SK-N-SH (cell line): Measurements from ENCODE around the gene TUBB8B. TPM values are rescaled to one million over a fixed set of nuclear protein-coding genes. Genes with fewer than 3 reads are reported as not detected.
"Not testable (repeated sequence)": the region's sequence is repeated elsewhere in the genome, so short reads cannot be mapped to it uniquely, and the experiment has no call there.

Source experiments
- CTCF ChIA-PET: fragments of 300-600, 350-600 bp; formaldehyde crosslinking; extraction: SDS; loops from one replicate; lab custom pipeline; 2021; lab: Yijun Ruan, JAX
- POLR2A ChIA-PET: fragments of 350-600 bp; sonication (Branson Sonifier 250); formaldehyde crosslinking; extraction: SDS; loops from one replicate; lab custom pipeline; 2020; ENCODE audit warnings: antibody characterized with exemption, inconsistent platforms; lab: Yijun Ruan, JAX
- DNase-seq: peaks from one replicate; pipeline ENCODE4 v3.0.0; 2012
- H2AFZ ChIP-seq: fragments of 200-600 bp; sonication (generic); 2 replicates; pipeline ENCODE4 v1.8.1; 2016; ENCODE audit warnings: antibody characterized with exemption, mild to moderate bottlenecking, low read depth
- H3F3A ChIP-seq: fragments of 200-600 bp; sonication (generic); replicated peaks from 2 replicates; pipeline ENCODE3; 2016; ENCODE audit warnings: antibody characterized with exemption, mild to moderate bottlenecking; ENCODE audit not compliant: insufficient read depth
- H3K27ac ChIP-seq, 2 experiments: fragments of 200-500 bp in 1 of 2; fragments of 200-600 bp in 1 of 2; sonication (Bioruptor generic) in 1 of 2; sonication (generic), shearing (Covaris generic) in 1 of 2; 2 replicates each; pipeline versions ENCODE4 v1.5.1 to v1.6.1; 2014 to 2016; ENCODE audit warnings: low read depth in 2 of 2, inconsistent platforms in 1 of 2, low read length in 1 of 2, mild to moderate bottlenecking in 1 of 2, mixed read lengths in 1 of 2
- H3K27me3 ChIP-seq: fragments of 200-600 bp; sonication (generic), shearing (Covaris generic); 2 replicates; pipeline ENCODE4 v1.6.1; 2016; ENCODE audit warnings: mixed run types; ENCODE audit not compliant: insufficient read depth
- H3K36me3 ChIP-seq, 2 experiments: fragments of 200-500 bp in 1 of 2; fragments of 200-600 bp in 1 of 2; sonication (Bioruptor generic) in 1 of 2; sonication (generic) in 1 of 2; replicated peaks in 1 of 2; 2 replicates each; pipeline versions ENCODE3 to v1.5.1; 2014 to 2016; ENCODE audit warnings: low read length in 1 of 2, mild to moderate bottlenecking in 1 of 2; ENCODE audit not compliant: insufficient read depth in 2 of 2, control insufficient read depth in 1 of 2
- H3K4me1 ChIP-seq, 2 experiments: fragments of 200-500 bp in 1 of 2; fragments of 200-600 bp in 1 of 2; sonication (Bioruptor generic) in 1 of 2; sonication (generic), shearing (Covaris generic) in 1 of 2; 2 replicates each; pipeline versions ENCODE4 v1.5.1 to v1.6.1; 2014 to 2016; ENCODE audit warnings: low read depth in 1 of 2, low read length in 1 of 2, mixed run types in 1 of 2; ENCODE audit not compliant: insufficient read depth in 2 of 2, control insufficient read depth in 1 of 2
- H3K4me2 ChIP-seq: fragments of 200-600 bp; sonication (generic), shearing (Covaris generic); 2 replicates; pipeline ENCODE4 v1.6.1; 2017; ENCODE audit warnings: mixed run types
- H3K4me3 ChIP-seq, 2 experiments: fragments of 200-500 bp in 1 of 2; fragments of 200-600 bp in 1 of 2; sonication (Bioruptor generic) in 1 of 2; sonication (generic), shearing (Covaris generic) in 1 of 2; 2 replicates each; pipeline versions ENCODE4 v1.5.1 to v1.8.1; 2014 to 2016; ENCODE audit warnings: low read depth in 2 of 2, inconsistent platforms in 1 of 2, low read length in 1 of 2, mild to moderate bottlenecking in 1 of 2, mixed read lengths in 1 of 2, moderate library complexity in 1 of 2
- H3K79me2 ChIP-seq: fragments of 200-600 bp; sonication (generic); 2 replicates; pipeline ENCODE4 v1.8.1; 2017; ENCODE audit warnings: mild to moderate bottlenecking; ENCODE audit not compliant: insufficient read depth
- H3K9ac ChIP-seq: fragments of 200-600 bp; sonication (generic); 2 replicates; pipeline ENCODE4 v1.6.1; 2017; ENCODE audit warnings: mixed run types
- H3K9me2 ChIP-seq: fragments of 200-600 bp; sonication (generic); 2 replicates; pipeline ENCODE4 v1.6.1; 2017; ENCODE audit warnings: mixed run types
- H3K9me3 ChIP-seq: fragments of 200-600 bp; sonication (generic); 2 replicates; pipeline ENCODE4 v1.6.1; 2017; ENCODE audit warnings: mixed run types, mild to moderate bottlenecking, moderate library complexity
- H4K20me1 ChIP-seq: fragments of 200-600 bp; sonication (generic); 2 replicates; pipeline ENCODE4 v1.6.1; 2017; ENCODE audit warnings: mild to moderate bottlenecking, mixed run types; ENCODE audit not compliant: insufficient read depth
- WGBS: methylation state at CpG from one replicate; pipeline ENCODE4 v1.1.6; 2017; ENCODE audit warnings: low lambda C conversion rate; 5-methylcytosine and 5-hydroxymethylcytosine counted together
- polyA plus RNA-seq, 3 experiments: library from polyadenylated mRNA; depleted of rRNA; stranded (reverse); fragments of >200 nt; gene quantifications; 2 replicates each; pipeline ENCODE4 v1.2.3, GENCODE V29; 2012

The TUBB8B gene
- polyA plus RNA-seq, 1 of the 3 experiments (the other 2 are of a cell fraction): not detected

DNA sequence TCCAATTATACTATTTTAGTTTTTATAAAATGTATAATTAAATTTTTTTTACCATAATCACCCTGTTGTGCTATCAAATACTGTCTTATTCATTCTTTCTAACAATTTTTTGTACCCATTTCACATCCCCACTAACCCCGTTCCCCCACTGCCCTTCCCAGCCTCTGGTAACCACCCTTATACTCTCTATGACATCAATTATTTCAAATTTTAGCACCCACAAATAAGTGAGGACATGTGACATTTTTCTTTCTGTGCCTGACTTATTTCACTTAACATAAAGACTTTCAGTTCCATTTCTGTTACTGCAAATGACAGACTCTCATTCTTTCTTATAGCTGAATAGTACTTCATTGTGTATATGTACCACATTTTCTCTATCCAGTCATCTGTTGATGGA lies 5.0 kb upstream of the TUBB8B start:
- H2AFZ ChIP-seq, DNase-seq, H3K9ac ChIP-seq, POLR2A ChIA-PET, CTCF ChIA-PET, H3K27me3 ChIP-seq, H3F3A ChIP-seq, H3K4me1 ChIP-seq, H3K4me2 ChIP-seq, H3K9me2 ChIP-seq, H3K4me3 ChIP-seq, H3K27ac ChIP-seq, H4K20me1 ChIP-seq, H3K9me3 ChIP-seq, H3K36me3 ChIP-seq, H3K79me2 ChIP-seq: not testable (repeated sequence)
- WGBS: 2% methylated on average over 1 of the region's 1 CpG

DNA sequence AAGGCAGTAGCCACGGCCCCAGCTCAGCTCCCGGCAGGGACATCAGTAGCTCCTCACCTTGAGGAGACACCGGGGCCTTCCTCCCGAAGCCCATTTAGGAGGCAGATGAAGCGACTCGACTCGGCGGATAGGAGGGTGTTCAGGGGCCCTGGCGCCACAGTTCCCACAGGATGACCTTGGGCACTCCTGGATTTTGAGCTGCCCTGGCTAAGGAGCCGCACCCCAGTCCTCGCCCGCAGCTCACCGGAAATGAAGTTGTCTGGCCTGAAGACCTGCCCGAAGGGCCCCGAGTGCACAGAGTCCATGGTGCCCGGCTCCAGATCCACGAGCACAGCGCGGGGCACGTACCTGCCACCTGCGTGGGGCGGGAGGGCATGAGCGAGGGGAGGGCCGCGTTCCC lies 719 bp downstream of the TUBB8B start:
- not testable (repeated sequence) for H3K9ac ChIP-seq

DNA sequence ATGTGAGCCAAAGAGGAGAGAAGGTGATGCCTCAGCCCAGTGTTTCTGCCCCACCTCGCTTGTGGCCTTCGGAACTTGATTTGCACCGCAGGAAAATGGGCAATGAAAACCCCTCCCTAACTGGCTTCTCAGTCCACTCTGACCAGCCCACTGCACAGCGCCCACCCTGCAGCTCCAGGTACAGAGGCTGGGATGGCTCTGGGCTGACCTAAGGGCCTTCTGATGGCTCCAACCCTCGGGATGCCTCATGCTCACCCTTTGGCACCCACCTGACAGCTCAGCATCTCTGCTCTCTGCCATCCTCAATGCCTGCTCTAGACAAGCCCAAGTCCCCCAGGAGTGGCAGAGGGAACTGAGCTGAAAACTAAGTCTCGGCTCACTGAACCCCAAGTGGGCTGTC lies 36.2 kb downstream of the TUBB8B start:
- POLR2A ChIA-PET, H3F3A ChIP-seq, DNase-seq, H3K4me3 ChIP-seq, CTCF ChIA-PET, H3K9me2 ChIP-seq, H3K4me2 ChIP-seq, H2AFZ ChIP-seq, H3K4me1 ChIP-seq, H4K20me1 ChIP-seq, H3K27ac ChIP-seq, H3K9ac ChIP-seq, H3K27me3 ChIP-seq, H3K79me2 ChIP-seq, H3K9me3 ChIP-seq, H3K36me3 ChIP-seq: not testable (repeated sequence)
- no CpG with 5 or more reads among the region's 6 CpGs for WGBS

More for the DNA sequence above, 719 bp downstream of the TUBB8B start:
- DNase-seq, H3K9me3 ChIP-seq, H3K9me2 ChIP-seq, CTCF ChIA-PET, H3K4me1 ChIP-seq, H3K79me2 ChIP-seq, H3K36me3 ChIP-seq, H3F3A ChIP-seq, H3K27ac ChIP-seq, H2AFZ ChIP-seq, H3K27me3 ChIP-seq, H3K4me2 ChIP-seq, POLR2A ChIA-PET, H4K20me1 ChIP-seq, H3K4me3 ChIP-seq: not testable (repeated sequence)
- 74% methylated on average over 7 of the region's 25 CpGs for WGBS

DNA sequence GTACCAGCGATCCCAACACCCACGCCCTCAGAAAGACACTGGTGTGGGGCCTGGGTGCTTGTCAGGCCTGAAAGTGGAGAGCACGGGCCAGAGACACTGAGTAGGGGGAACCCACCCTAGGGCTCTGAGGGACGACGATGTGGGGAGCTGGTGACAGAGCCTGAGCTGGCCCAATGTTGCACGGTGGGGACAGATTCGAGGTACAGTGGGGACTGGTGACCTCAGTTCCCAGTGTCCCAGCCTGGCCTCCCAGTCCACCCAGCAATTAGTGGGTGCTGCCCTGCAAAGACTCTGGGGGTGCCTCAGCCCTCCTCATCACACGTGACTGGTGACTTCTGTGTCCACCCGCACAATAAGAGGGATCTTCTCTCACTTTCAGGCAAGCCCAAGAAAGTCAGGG lies 36.6 kb downstream of the TUBB8B start:
- H3K4me1 ChIP-seq, CTCF ChIA-PET, H3K9me2 ChIP-seq, H3K9me3 ChIP-seq, H3K4me2 ChIP-seq, H3K27me3 ChIP-seq, H3K36me3 ChIP-seq, DNase-seq, H3F3A ChIP-seq, H3K27ac ChIP-seq, H2AFZ ChIP-seq, H3K4me3 ChIP-seq, H3K79me2 ChIP-seq, H4K20me1 ChIP-seq, H3K9ac ChIP-seq, POLR2A ChIA-PET: not testable (repeated sequence)
- no CpG with 5 or more reads among the region's 9 CpGs for WGBS

DNA sequence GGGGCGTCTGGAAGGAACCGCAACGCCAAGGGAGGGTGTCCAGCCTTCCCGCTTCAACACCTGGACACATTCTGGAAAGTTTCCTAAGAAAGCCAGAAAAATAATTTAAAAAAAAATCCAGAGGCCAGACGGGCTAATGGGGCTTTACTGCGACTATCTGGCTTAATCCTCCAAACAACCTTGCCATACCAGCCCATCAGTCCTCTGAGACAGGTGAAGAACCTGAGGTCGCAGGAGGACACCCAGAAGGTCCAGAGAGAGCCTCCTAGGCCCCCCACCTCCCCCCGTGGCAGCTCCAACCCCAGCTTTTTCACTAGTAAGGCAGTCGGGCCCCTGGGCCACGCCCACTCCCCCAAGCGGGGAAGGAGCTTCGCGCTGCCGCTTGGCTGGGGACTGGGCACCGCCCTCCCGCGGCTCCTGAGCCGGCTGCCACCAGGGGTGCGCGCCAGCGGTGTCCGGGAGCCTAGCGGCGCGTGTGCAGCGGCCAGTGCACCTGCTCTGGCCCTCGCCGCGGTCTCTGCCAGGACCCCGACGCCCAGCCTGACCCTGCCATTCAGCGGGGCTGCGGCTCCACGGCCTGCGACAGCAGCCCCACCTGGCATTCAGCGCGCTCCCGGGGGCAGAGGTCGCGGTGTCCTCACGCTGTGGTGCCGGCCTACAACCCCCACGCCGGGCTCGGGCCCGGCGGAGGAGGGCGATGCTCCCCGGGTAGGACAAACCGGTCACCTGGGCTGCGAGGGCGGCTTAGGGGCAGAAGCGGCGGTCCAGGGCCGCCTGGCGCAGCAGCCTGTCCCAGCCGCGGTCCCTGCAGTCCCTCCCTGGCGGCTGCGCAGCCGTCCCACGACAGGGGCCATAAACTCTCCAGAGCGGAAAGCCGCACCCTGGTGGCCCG lies 37.8 kb downstream of the TUBB8B start:
- H3K9me3 ChIP-seq, CTCF ChIA-PET, H3F3A ChIP-seq, H4K20me1 ChIP-seq, POLR2A ChIA-PET, DNase-seq, H3K27me3 ChIP-seq, H2AFZ ChIP-seq, H3K36me3 ChIP-seq, H3K9me2 ChIP-seq, H3K4me2 ChIP-seq, H3K9ac ChIP-seq, H3K4me3 ChIP-seq, H3K27ac ChIP-seq, H3K4me1 ChIP-seq, H3K79me2 ChIP-seq: not testable (repeated sequence)
- 78% methylated on average over 10 of the region's 65 CpGs for WGBS

DNA sequence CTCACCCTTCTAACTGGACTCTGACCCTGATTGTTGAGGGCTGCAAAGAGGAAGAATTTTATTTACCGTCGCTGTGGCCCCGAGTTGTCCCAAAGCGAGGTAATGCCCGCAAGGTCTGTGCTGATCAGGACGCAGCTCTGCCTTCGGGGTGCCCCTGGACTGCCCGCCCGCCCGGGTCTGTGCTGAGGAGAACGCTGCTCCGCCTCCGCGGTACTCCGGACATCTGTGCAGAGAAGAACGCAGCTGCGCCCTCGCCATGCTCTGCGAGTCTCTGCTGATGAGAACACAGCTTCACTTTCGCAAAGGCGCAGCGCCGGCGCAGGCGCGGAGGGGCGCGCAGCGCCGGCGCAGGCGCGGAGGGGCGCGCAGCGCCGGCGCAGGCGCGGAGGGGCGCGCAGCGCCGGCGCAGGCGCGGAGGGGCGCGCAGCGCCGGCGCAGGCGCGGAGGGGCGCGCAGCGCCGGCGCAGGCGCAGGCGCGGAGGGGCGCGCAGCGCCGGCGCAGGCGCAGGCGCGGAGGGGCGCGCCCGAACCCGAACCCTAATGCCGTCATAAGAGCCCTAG lies 38.7 kb downstream of the TUBB8B start:
- H3K27ac ChIP-seq, POLR2A ChIA-PET, CTCF ChIA-PET: not testable (repeated sequence)

More for the DNA sequence above, 38.7 kb downstream of the TUBB8B start:
- H3K36me3 ChIP-seq, H3K4me2 ChIP-seq, H3K4me1 ChIP-seq, H3K79me2 ChIP-seq, H3F3A ChIP-seq, H3K4me3 ChIP-seq, H4K20me1 ChIP-seq, H3K9me2 ChIP-seq, H3K27me3 ChIP-seq, H3K9ac ChIP-seq, DNase-seq, H3K9me3 ChIP-seq, H2AFZ ChIP-seq: not testable (repeated sequence)
- 97% methylated on average over 67 of the region's 75 CpGs for WGBS
